H1 (cell line): ENCODE results near the gene UBAC1. TPM values are rescaled to one million over a fixed set of nuclear protein-coding genes. Genes with fewer than 3 reads are reported as not detected.

ENCODE experiments used
- CTCF ChIA-PET: fragments of 300-600 bp; sonication (Branson Sonifier 250); formaldehyde crosslinking; loops from one replicate; lab custom pipeline; 2021; ENCODE audit not compliant: partially characterized antibody; lab: Charles Lee
- POLR2A ChIA-PET: fragments of 300-600 bp; sonication (Branson Sonifier 250); formaldehyde crosslinking; loops from one replicate; lab custom pipeline; 2021; ENCODE audit warnings: inconsistent platforms; ENCODE audit not compliant: partially characterized antibody; lab: Charles Lee
- DNase-seq, 2 experiments: peaks; one replicate each; pipeline versions ENCODE4 v3.0.0 to v3.0.0-alpha.2; 2010 to 2022; ENCODE audit warnings: low spot score in 2 of 2, low read depth in 1 of 2, mixed read lengths in 1 of 2
- FAIRE-seq: peaks from 2 replicates; lab custom pipeline; 2011; peaks lifted over from hg19 to GRCh38; lab: Jason Lieb, UNC
- H2AFZ ChIP-seq: 2 replicates; pipeline ENCODE4 v1.8.1; 2012; ENCODE audit warnings: low read length, inconsistent platforms
- H2AK5ac ChIP-seq: 2 replicates; pipeline ENCODE4 v1.6.1; 2013; ENCODE audit warnings: low read depth, low read length
- H2BK120ac ChIP-seq: replicated peaks from 2 replicates; pipeline ENCODE3; 2013; ENCODE audit warnings: low read depth, low read length, inconsistent platforms
- H2BK12ac ChIP-seq: 2 replicates; pipeline ENCODE4 v1.6.1; 2013; ENCODE audit warnings: low read depth, low read length
- H2BK15ac ChIP-seq: 2 replicates; pipeline ENCODE4 v1.6.1; 2013; ENCODE audit warnings: low read length
- H2BK20ac ChIP-seq: 2 replicates; pipeline ENCODE4 v1.6.1; 2013; ENCODE audit warnings: low read length
- H2BK5ac ChIP-seq: 2 replicates; pipeline ENCODE4 v1.6.1; 2013; ENCODE audit warnings: low read depth, low read length
- H3K14ac ChIP-seq: 2 replicates; pipeline ENCODE4 v1.6.1; 2013; ENCODE audit warnings: inconsistent platforms; ENCODE audit not compliant: insufficient read length
- H3K18ac ChIP-seq: 2 replicates; pipeline ENCODE4 v1.6.1; 2013; ENCODE audit warnings: low read length; ENCODE audit errors: extremely low read depth
- H3K23ac ChIP-seq: 2 replicates; pipeline ENCODE4 v1.6.1; 2013; ENCODE audit warnings: inconsistent platforms; ENCODE audit not compliant: insufficient read length
- H3K23me2 ChIP-seq: 2 replicates; pipeline ENCODE4 v1.6.1; 2013; ENCODE audit warnings: low read depth, low read length
- H3K27ac ChIP-seq: 2 replicates; pipeline ENCODE4 v1.6.1; 2011; ENCODE audit warnings: low read depth, low read length, inconsistent platforms
- H3K27me3 ChIP-seq, 4 experiments: replicated peaks in 1 of 4; 1 replicate in 1 of 4; 2 replicates in 3 of 4; pipeline versions ENCODE4 v1.6.1 to v1.8.1; 2011 to 2013; ENCODE audit warnings: low read length in 3 of 4, mild to moderate bottlenecking in 3 of 4, inconsistent platforms in 2 of 4, mixed read lengths in 2 of 4, moderate library complexity in 1 of 4; ENCODE audit not compliant: control insufficient read depth in 3 of 4, insufficient read depth in 3 of 4; ENCODE audit errors: extremely low read depth in 1 of 4
- H3K36me3 ChIP-seq, 4 experiments: 2 replicates each; pipeline versions ENCODE4 v1.6.1 to v1.8.1; 2011 to 2013; ENCODE audit warnings: mild to moderate bottlenecking in 4 of 4, low read length in 3 of 4, moderate library complexity in 2 of 4, control low read depth in 1 of 4, inconsistent platforms in 1 of 4; ENCODE audit not compliant: insufficient read depth in 4 of 4, control insufficient read depth in 2 of 4
- H3K4ac ChIP-seq: replicated peaks from 2 replicates; pipeline ENCODE3; 2013; ENCODE audit warnings: low read length, low read depth, mixed read lengths, inconsistent platforms; ENCODE audit not compliant: insufficient read length
- H3K4me1 ChIP-seq, 4 experiments: replicated peaks in 1 of 4; 1 replicate in 1 of 4; 2 replicates in 3 of 4; pipeline versions ENCODE4 v1.6.1 to v1.8.1; 2011 to 2013; ENCODE audit warnings: low read length in 3 of 4, inconsistent platforms in 2 of 4, mixed read lengths in 1 of 4; ENCODE audit not compliant: insufficient read depth in 4 of 4, control insufficient read depth in 3 of 4
- H3K4me2 ChIP-seq, 2 experiments: 2 replicates each; pipeline versions ENCODE4 v1.6.1 to v1.8.1; 2011 to 2013; ENCODE audit warnings: low read depth in 2 of 2, low read length in 2 of 2, control low read depth in 1 of 2, inconsistent platforms in 1 of 2, mild to moderate bottlenecking in 1 of 2; ENCODE audit not compliant: insufficient read depth in 1 of 2
- H3K4me3 ChIP-seq, 4 experiments: fragments of 200-600, 300-600 bp in 1 of 4; sonication (generic), shearing (Covaris generic), sonication (Bioruptor Twin) in 1 of 4; 2 replicates each; pipeline versions ENCODE4 v1.5.1 to v1.8.1; 2011 to 2016; ENCODE audit warnings: low read length in 4 of 4, low read depth in 3 of 4, control low read depth in 2 of 4, inconsistent platforms in 2 of 4, mild to moderate bottlenecking in 2 of 4, mixed read lengths in 1 of 4, moderate library complexity in 1 of 4; ENCODE audit not compliant: insufficient read depth in 2 of 4; ENCODE audit errors: extremely low read depth in 1 of 4
- H3K56ac ChIP-seq: replicated peaks from 2 replicates; pipeline ENCODE3; 2013; ENCODE audit warnings: low read depth, mild to moderate bottlenecking, mixed read lengths, low read length, inconsistent platforms; ENCODE audit not compliant: insufficient read length
- H3K79me1 ChIP-seq: 2 replicates; pipeline ENCODE4 v1.6.1; 2013; ENCODE audit warnings: low read depth, low read length, control low read depth
- H3K79me2 ChIP-seq, 2 experiments: 2 replicates each; pipeline versions ENCODE4 v1.6.1 to v1.8.1; 2012 to 2013; ENCODE audit warnings: low read length in 2 of 2, mild to moderate bottlenecking in 2 of 2, inconsistent platforms in 1 of 2; ENCODE audit not compliant: insufficient read depth in 2 of 2, control insufficient read depth in 1 of 2
- H3K9ac ChIP-seq, 4 experiments: replicated peaks in 1 of 4; 1 replicate in 1 of 4; 2 replicates in 3 of 4; pipeline versions ENCODE4 v1.6.1 to v1.8.1; 2011 to 2013; ENCODE audit warnings: low read depth in 3 of 4, low read length in 3 of 4, control low read depth in 2 of 4, mild to moderate bottlenecking in 2 of 4, moderate library complexity in 2 of 4, inconsistent platforms in 1 of 4; ENCODE audit errors: extremely low read depth in 1 of 4
- H3K9me3 ChIP-seq, 2 experiments: 2 replicates each; pipeline versions ENCODE4 v1.6.1 to v1.8.1; 2012 to 2013; ENCODE audit warnings: mild to moderate bottlenecking in 2 of 2, moderate library complexity in 2 of 2, control low read depth in 1 of 2, inconsistent platforms in 1 of 2, low read depth in 1 of 2, low read length in 1 of 2, mixed read lengths in 1 of 2; ENCODE audit not compliant: insufficient read depth in 2 of 2
- H4K20me1 ChIP-seq, 2 experiments: replicated peaks in 1 of 2; 2 replicates each; pipeline versions ENCODE3 to v1.8.1; 2011 to 2013; ENCODE audit warnings: inconsistent platforms in 2 of 2, low read length in 2 of 2, mild to moderate bottlenecking in 1 of 2; ENCODE audit not compliant: insufficient read depth in 2 of 2, control insufficient read depth in 1 of 2
- H4K5ac ChIP-seq: 2 replicates; pipeline ENCODE4 v1.6.1; 2013; ENCODE audit warnings: low read length, low read depth, mixed read lengths, inconsistent platforms; ENCODE audit not compliant: insufficient read length
- H4K8ac ChIP-seq: 2 replicates; pipeline ENCODE4 v1.8.0; 2013; ENCODE audit warnings: mild to moderate bottlenecking, moderate library complexity, low read length, inconsistent platforms; ENCODE audit not compliant: insufficient read depth; ENCODE audit errors: extremely low read depth
- H4K91ac ChIP-seq: replicated peaks from 2 replicates; pipeline ENCODE3; 2013; ENCODE audit warnings: low read length, mixed read lengths, inconsistent platforms; ENCODE audit not compliant: insufficient read length
- ATF3 ChIP-seq: IDR thresholded peaks from 2 replicates; pipeline ENCODE4 v1.6.1; 2011; ENCODE audit warnings: low read depth, mild to moderate bottlenecking, low read length; ENCODE audit not compliant: insufficient read depth
- CHD1 ChIP-seq: IDR thresholded peaks from 2 replicates; pipeline ENCODE4 v1.6.1; 2012; ENCODE audit warnings: low read depth, low read length, improper control_type of control experiment
- EZH2 ChIP-seq: fragments of 200-600 bp; sonication (generic); IDR thresholded peaks from 2 replicates; pipeline ENCODE4 v1.7.1; 2012; ENCODE audit warnings: low read depth, mild to moderate bottlenecking, moderate library complexity, low read length, inconsistent platforms; ENCODE audit not compliant: severe bottlenecking
- FOSL1 ChIP-seq: IDR thresholded peaks from 2 replicates; pipeline ENCODE4 v1.6.1; 2011; ENCODE audit warnings: mild to moderate bottlenecking, low read depth, low read length, moderate library complexity; ENCODE audit not compliant: insufficient read depth
- HDAC2 ChIP-seq, 2 experiments: fragments of 300-600 bp in 1 of 2; sonication (generic) in 1 of 2; IDR thresholded peaks; 2 replicates each; pipeline ENCODE4 v1.6.1; 2011 to 2012; ENCODE audit warnings: low read depth in 2 of 2, low read length in 2 of 2, mild to moderate bottlenecking in 2 of 2, moderate library complexity in 2 of 2, borderline replicate concordance in 1 of 2, inconsistent platforms in 1 of 2
- JUND ChIP-seq: IDR thresholded peaks from 2 replicates; pipeline ENCODE4 v1.6.1; 2011; ENCODE audit warnings: mild to moderate bottlenecking, improper control_type of control experiment, low read length
- KDM1A ChIP-seq: fragments of 200-600, 300-600 bp; sonication (generic); IDR thresholded peaks from 2 replicates; pipeline ENCODE4 v1.7.1; 2016; ENCODE audit warnings: mild to moderate bottlenecking, low read length, borderline replicate concordance
- RNF2 ChIP-seq: fragments of 200-900, 300-1000 bp; sonication (generic); IDR thresholded peaks from 2 replicates; pipeline ENCODE4 v1.7.1; 2016; ENCODE audit warnings: borderline replicate concordance, low read depth, mild to moderate bottlenecking, antibody characterized with exemption, low read length; ENCODE audit not compliant: poor library complexity, severe bottlenecking; ENCODE audit errors: missing control alignments
- SP1 ChIP-seq: IDR thresholded peaks from 2 replicates; pipeline ENCODE4 v1.6.1; 2011; ENCODE audit warnings: low read depth, low read length
- SP4 ChIP-seq: IDR thresholded peaks from 2 replicates; pipeline ENCODE4 v1.6.1; 2012; ENCODE audit warnings: low read length, inconsistent platforms
- TAF7 ChIP-seq: optimal IDR thresholded peaks from 2 replicates; pipeline ENCODE3; 2011; ENCODE audit warnings: low read depth, mild to moderate bottlenecking, inconsistent platforms, low read length, moderate library complexity, borderline replicate concordance
- TCF12 ChIP-seq: IDR thresholded peaks from 2 replicates; pipeline ENCODE4 v1.6.1; 2011; ENCODE audit warnings: low read depth, mild to moderate bottlenecking, low read length
- WGBS, 2 experiments: shearing (Covaris generic) in 1 of 2; methylation state at CpG; one replicate each; pipeline versions ENCODE4 v1.1.6 to v1.1.7; 2013 to 2015; ENCODE audit warnings: low lambda C conversion rate in 2 of 2, mixed read lengths in 2 of 2, inconsistent platforms in 1 of 2, low coverage in 1 of 2, missing lambda C conversion rate in 1 of 2; ENCODE audit not compliant: insufficient replicate concordance in 2 of 2, insufficient coverage in 1 of 2, insufficient read length in 1 of 2; ENCODE audit errors: extremely low coverage in 1 of 2, missing lambda C conversion rate in 1 of 2; 5-methylcytosine and 5-hydroxymethylcytosine counted together
- polyA plus RNA-seq, 7 experiments: library from polyadenylated mRNA; depleted of rRNA in 3 of 7; stranded (reverse) in 5 of 7; unstranded in 2 of 7; fragments of >200 nt in 5 of 7; fragments of 200-250 nt in 2 of 7; gene quantifications; 1 replicate in 5 of 7; 2 replicates in 1 of 7; 4 replicates in 1 of 7; pipeline versions ENCODE4 v1.2.1 to v1.2.3, GENCODE V29; 2011 to 2013; ENCODE audit warnings: missing spikeins in 2 of 7, mixed read lengths in 2 of 7
- total RNA-seq: library from RNA; stranded (reverse); fragmentation: NEBNext Ultra II Directional; extraction: Animal tissue kit (Norgen Biotek cat#: 25700); gene quantifications from 2 replicates; pipeline ENCODE4 v1.2.1, GENCODE V29; 2021

The UBAC1 gene
- total and polyA plus RNA-seq, 2 of the 8 experiments (the other 6 are each of a cell fraction or from before 2014, with no cell fraction given), result 59.3 to 85.2 TPM

- no peak overlapping the region for H2AFZ ChIP-seq
- peak overlapping the region; percentile 32; the same call in 1 of the 2 replicates for H3K18ac ChIP-seq
- ChIA-PET CTCF (interaction anchor here (0.6 to 3.9 kb wide), 13 partner anchors 12 to 150 kb away, joined by 3 to 16 read pairs (median 3); no protein-coding TSS in a partner anchor), POLR2A (interaction anchor here (0.8 to 1.4 kb wide), 3 partner anchors 9 to 62 kb away, joined by 3 to 5 read pairs (median 3); no protein-coding TSS in a partner anchor)
- H2BK15ac ChIP-seq, result no peak overlapping the region
- no peak overlapping the region for H3K4me2 ChIP-seq
- no peak for DNase-seq
- H3K23me2 ChIP-seq, result no peaks in the 10 kb centered on the region; the same call in 1 of the 2 replicates
- no peak overlapping the region for H2BK120ac ChIP-seq
- H2BK20ac ChIP-seq, result no peak overlapping the region
- H3K36me3 ChIP-seq, result no peaks in the 10 kb centered on the region
- H3K4me1 ChIP-seq, result peaks cover 9 to 31% (median 27%) of the 10 kb centered on the region in 4 experiments
- no peaks in the 10 kb centered on the region for H3K79me1 ChIP-seq
- H4K20me1 ChIP-seq, result no peaks in the 10 kb centered on the region
- H4K5ac ChIP-seq, result no peak overlapping the region
- FAIRE-seq, result no peak
- no peak overlapping the region for H2BK5ac ChIP-seq
- no peak overlapping the region for H3K4me3 ChIP-seq
- H3K27ac ChIP-seq, result no peak overlapping the region
- no peak overlapping the region for H3K4ac ChIP-seq
- H3K9me3 ChIP-seq, result no peaks in the 10 kb centered on the region
- H3K79me2 ChIP-seq, result no peaks in the 10 kb centered on the region
- no peak overlapping the region for H3K14ac ChIP-seq
- no peak overlapping the region for H2AK5ac ChIP-seq
- 80% methylated on average over 8 of the region's 8 CpGs; no CpG with 5 or more reads in 1 of the 2 experiments for WGBS, 2 experiments
- no peak overlapping the region for H3K23ac ChIP-seq
- H3K27me3 ChIP-seq, result no peaks in the 10 kb centered on the region
- H2BK12ac ChIP-seq, result peak overlapping the region; percentile 27; the same call in 1 of the 2 replicates
- H3K9ac ChIP-seq, result no peak overlapping the region
- no peak overlapping the region for H4K91ac ChIP-seq
- H4K8ac ChIP-seq, result no peak overlapping the region
- no peak overlapping the region for H3K56ac ChIP-seq
- TF ChIP-seq ATF3 (no peak), SP1 (no peak), TAF7 (no peak), SP4 (no peak), EZH2 (no peak), HDAC2 (IDR thresholded peaks at IDR 0.05; ENCODE audit: borderline replicate concordance in 1 of 2, low read depth in 2 of 2, low read length in 2 of 2) (no peak), TCF12 (no peak), CHD1 (no peak), RNF2 (no peak), JUND (no peak), FOSL1 (no peak), KDM1A (no peak)
Measured at GRCh38 chr9:135989157-135989556, 28.0 kb upstream of the UBAC1 start.
